K562 (cell line): ENCODE results near the gene OR9G4.

Experiments
- CTCF ChIP-seq, 3 experiments: IDR thresholded peaks in 2 of 3; conservative IDR thresholded peaks in 1 of 3; 2 replicates each; pipeline ENCODE4 v1.5.1; 2011 to 2012; ENCODE audit warnings: low read length in 3 of 3, mild to moderate bottlenecking in 3 of 3, control low read depth in 2 of 3, improper control_type of control experiment in 1 of 3, inconsistent platforms in 1 of 3, low read depth in 1 of 3, mixed read lengths in 1 of 3, moderate library complexity in 1 of 3; ENCODE audit not compliant: insufficient read depth in 2 of 3
- HDAC2 ChIP-seq: fragments of 450-650 bp; IDR thresholded peaks from 2 replicates; pipeline ENCODE4 v1.6.1; 2016; ENCODE audit warnings: mild to moderate bottlenecking
- MTF1 ChIP-seq: fragments of 250-450 bp; sonication (Bioruptor Pico); IDR thresholded peaks from 2 replicates; pipeline ENCODE4 v1.9.0; 2021; ENCODE audit warnings: moderate library complexity, mild to moderate bottlenecking, inconsistent platforms, borderline replicate concordance
- POLR2AphosphoS5 ChIP-seq: IDR thresholded peaks from 2 replicates; pipeline ENCODE4 v1.6.1; 2011; ENCODE audit warnings: mild to moderate bottlenecking, low read depth, low read length, moderate library complexity; ENCODE audit not compliant: control insufficient read depth, insufficient read depth
- SAP30 ChIP-seq: fragments of 200-600 bp; sonication (generic); IDR thresholded peaks from 2 replicates; pipeline ENCODE4 v1.6.1; 2012; ENCODE audit warnings: borderline replicate concordance, low read depth, mild to moderate bottlenecking, moderate library complexity, low read length, control low read depth, inconsistent platforms; ENCODE audit not compliant: insufficient read depth, poor library complexity, severe bottlenecking
- SP1 ChIP-seq: sonication (generic); formaldehyde crosslinking; IDR thresholded peaks from 2 replicates; pipeline ENCODE4 v1.8.1; 2022; ENCODE audit warnings: mild to moderate bottlenecking, missing genetic modification reagents
- STAG1 ChIP-seq: sonication (generic); formaldehyde crosslinking; IDR thresholded peaks from 2 replicates; pipeline ENCODE4 v1.5.0; 2020; ENCODE audit warnings: missing genetic modification reagents, borderline replicate concordance
- TEAD4 ChIP-seq, 2 experiments: sonication (generic) in 1 of 2; formaldehyde crosslinking in 1 of 2; IDR thresholded peaks; 2 replicates each; pipeline versions ENCODE4 v1.6.1 to v1.8.0; 2012 to 2022; ENCODE audit warnings: borderline replicate concordance in 1 of 2, inconsistent platforms in 1 of 2, low read length in 1 of 2, mild to moderate bottlenecking in 1 of 2, missing genetic modification reagents in 1 of 2
- ZNF124 ChIP-seq: sonication (generic); formaldehyde crosslinking; IDR thresholded peaks from 2 replicates; pipeline ENCODE4 v1.8.1; 2022; ENCODE audit warnings: missing genetic modification reagents
- ZNF175 ChIP-seq: fragments of 200-800 bp; sonication (Bioruptor generic); IDR thresholded peaks from 2 replicates; pipeline ENCODE4 v1.6.1; 2016; ENCODE audit warnings: low read depth, mild to moderate bottlenecking, missing genetic modification characterization, missing compliant biosample characterization
- ZNF431 ChIP-seq: sonication (generic); formaldehyde crosslinking; IDR thresholded peaks from 2 replicates; pipeline ENCODE4 v1.8.0; 2022; ENCODE audit warnings: mild to moderate bottlenecking, missing genetic modification reagents
- TF ChIP-seq, protein P1 (sequence below): fragments of 450-650 bp; IDR thresholded peaks from 2 replicates; pipeline ENCODE4 v1.6.1; 2018; ENCODE audit not compliant: partially characterized antibody

DNA sequence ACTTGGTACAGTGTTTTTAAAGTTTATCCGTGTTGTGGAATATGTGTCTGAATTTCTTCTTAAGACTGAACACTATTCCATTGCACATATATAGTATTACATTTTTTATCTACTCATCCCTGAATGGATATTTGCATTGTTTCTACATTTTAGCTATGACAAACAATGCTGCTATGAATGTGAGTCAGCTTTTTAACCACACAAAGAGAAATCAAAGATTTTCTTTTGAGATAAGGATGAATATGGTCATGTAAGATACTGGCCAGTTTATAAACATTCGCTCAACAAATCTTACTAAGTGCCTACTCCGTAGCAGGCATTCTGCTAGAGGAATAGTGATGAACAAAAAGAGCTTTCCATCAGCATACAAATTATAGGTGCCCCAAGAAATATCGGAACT lies 16.5 kb upstream of the OR9G4 start:
- TF ChIP-seq SP1 (CRISPR knock-in tag): no peak
- TF ChIP-seq HDAC2: no peak
- TF ChIP-seq ZNF431 (CRISPR knock-in tag): no peak
- no peak for TF ChIP-seq ZNF124 (CRISPR knock-in tag)
- TF ChIP-seq ZNF175: no peak
- TF ChIP-seq CTCF (IDR thresholded peaks at IDR 0.05 in 2 of 3, conservative IDR thresholded peaks at IDR 0.05 in 1 of 3; ENCODE audit: insufficient read depth in 2 of 3, low read depth in 1 of 3, low read length in 3 of 3): no peak
- TF ChIP-seq, protein P1, sequence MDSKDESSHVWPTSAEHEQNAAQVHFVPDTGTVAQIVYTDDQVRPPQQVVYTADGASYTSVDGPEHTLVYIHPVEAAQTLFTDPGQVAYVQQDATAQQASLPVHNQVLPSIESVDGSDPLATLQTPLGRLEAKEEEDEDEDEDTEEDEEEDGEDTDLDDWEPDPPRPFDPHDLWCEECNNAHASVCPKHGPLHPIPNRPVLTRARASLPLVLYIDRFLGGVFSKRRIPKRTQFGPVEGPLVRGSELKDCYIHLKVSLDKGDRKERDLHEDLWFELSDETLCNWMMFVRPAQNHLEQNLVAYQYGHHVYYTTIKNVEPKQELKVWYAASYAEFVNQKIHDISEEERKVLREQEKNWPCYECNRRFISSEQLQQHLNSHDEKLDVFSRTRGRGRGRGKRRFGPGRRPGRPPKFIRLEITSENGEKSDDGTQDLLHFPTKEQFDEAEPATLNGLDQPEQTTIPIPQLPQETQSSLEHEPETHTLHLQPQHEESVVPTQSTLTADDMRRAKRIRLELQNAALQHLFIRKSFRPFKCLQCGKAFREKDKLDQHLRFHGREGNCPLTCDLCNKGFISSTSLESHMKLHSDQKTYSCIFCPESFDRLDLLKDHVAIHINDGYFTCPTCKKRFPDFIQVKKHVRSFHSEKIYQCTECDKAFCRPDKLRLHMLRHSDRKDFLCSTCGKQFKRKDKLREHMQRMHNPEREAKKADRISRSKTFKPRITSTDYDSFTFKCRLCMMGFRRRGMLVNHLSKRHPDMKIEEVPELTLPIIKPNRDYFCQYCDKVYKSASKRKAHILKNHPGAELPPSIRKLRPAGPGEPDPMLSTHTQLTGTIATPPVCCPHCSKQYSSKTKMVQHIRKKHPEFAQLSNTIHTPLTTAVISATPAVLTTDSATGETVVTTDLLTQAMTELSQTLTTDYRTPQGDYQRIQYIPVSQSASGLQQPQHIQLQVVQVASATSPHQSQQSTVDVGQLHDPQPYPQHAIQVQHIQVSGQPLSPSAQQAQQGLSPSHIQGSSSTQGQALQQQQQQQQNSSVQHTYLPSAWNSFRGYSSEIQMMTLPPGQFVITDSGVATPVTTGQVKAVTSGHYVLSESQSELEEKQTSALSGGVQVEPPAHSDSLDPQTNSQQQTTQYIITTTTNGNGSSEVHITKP: no peak
- no peak for TF ChIP-seq SAP30
- TF ChIP-seq STAG1: no peak
- no peak for TF ChIP-seq TEAD4 (IDR thresholded peaks at IDR 0.05; ENCODE audit: low read length)
- no peak for TF ChIP-seq TEAD4 (CRISPR knock-in tag; IDR thresholded peaks at IDR 0.05; ENCODE audit: borderline replicate concordance)
- TF ChIP-seq POLR2AphosphoS5: no peak
- no peak for TF ChIP-seq MTF1 (CRISPR knock-in tag)
